ENCODE data around the gene CLCA2.

The CLCA2 gene

GRCh38 chr1:86502721-86503405 lies 78.9 kb downstream of the CLCA2 start:
- DNase-seq = no peak
- Histone ChIP-seq H3K4me1 (no peaks in the 10 kb centered on the region), H3K9me3 (no peaks in the 10 kb centered on the region), H3K27me3 (no peaks in the 10 kb centered on the region), H3K36me3 (no peaks in the 10 kb centered on the region), H3K4me3 (ENCODE audit: low read depth, low read length) (no peak overlapping the region)
- TF ChIP-seq, protein P1, sequence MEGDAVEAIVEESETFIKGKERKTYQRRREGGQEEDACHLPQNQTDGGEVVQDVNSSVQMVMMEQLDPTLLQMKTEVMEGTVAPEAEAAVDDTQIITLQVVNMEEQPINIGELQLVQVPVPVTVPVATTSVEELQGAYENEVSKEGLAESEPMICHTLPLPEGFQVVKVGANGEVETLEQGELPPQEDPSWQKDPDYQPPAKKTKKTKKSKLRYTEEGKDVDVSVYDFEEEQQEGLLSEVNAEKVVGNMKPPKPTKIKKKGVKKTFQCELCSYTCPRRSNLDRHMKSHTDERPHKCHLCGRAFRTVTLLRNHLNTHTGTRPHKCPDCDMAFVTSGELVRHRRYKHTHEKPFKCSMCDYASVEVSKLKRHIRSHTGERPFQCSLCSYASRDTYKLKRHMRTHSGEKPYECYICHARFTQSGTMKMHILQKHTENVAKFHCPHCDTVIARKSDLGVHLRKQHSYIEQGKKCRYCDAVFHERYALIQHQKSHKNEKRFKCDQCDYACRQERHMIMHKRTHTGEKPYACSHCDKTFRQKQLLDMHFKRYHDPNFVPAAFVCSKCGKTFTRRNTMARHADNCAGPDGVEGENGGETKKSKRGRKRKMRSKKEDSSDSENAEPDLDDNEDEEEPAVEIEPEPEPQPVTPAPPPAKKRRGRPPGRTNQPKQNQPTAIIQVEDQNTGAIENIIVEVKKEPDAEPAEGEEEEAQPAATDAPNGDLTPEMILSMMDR (IDR thresholded peaks at IDR 0.05; ENCODE audit: low read depth, low read length) = no peak

DNA sequence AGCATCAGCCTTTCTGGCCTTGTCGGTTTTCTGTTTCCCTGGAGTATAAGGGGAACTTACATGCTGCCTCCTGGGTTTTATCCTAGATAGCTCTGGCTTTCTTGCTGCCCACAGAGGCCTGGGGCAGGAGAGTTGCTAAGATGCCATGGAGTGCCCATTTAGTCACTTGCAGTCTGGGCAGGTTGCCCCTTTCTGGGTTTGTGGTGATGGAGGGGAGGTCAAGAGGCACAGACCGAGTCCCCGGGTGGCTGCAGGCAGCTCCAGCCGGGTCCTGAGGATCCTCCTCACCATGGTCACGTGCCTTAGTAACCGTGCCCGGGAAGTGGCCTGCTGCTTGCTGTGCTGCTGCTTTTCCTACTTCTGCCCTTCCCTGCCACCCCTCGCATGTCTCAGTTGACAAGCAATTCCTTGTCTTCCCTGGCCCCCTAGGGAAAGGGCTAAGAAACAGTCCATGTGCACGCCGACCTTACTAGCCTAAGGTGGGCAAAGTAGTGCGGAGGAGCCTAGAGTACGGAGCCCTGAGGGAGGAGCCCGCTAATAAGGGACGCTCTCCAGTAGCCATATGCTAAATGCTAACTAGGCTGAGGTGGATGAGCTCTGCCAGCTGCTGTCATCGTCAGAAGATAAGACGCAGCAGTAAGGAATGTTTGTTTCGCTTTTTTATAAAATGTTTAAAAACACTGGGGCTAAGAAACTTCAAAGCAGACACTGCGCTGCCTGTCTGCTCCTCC lies 79.6 kb downstream of the CLCA2 start:
- Histone ChIP-seq H3K4me3 (ENCODE audit: low read depth, low read length) (no peak overlapping the region), H3K36me3 (no peaks in the 10 kb centered on the region), H3K27me3 (no peaks in the 10 kb centered on the region), H3K9me3 (no peaks in the 10 kb centered on the region), H3K4me1 (no peaks in the 10 kb centered on the region)
- no peak for DNase-seq
- TF ChIP-seq, protein P1 (IDR thresholded peaks at IDR 0.05; ENCODE audit: low read depth, low read length) = no peak

GRCh38 chr1:86504137-86504479 lies 80.1 kb downstream of the CLCA2 start:
- TF ChIP-seq, protein P1 (IDR thresholded peaks at IDR 0.05; ENCODE audit: low read depth, low read length) = no peak
- H3K27me3 ChIP-seq = no peaks in the 10 kb centered on the region
- no peaks in the 10 kb centered on the region for H3K9me3 ChIP-seq
- no peak overlapping the region for H3K4me3 ChIP-seq (ENCODE audit: low read depth, low read length)
- DNase-seq = no peak
- H3K36me3 ChIP-seq = no peaks in the 10 kb centered on the region
- H3K4me1 ChIP-seq = no peaks in the 10 kb centered on the region

GRCh38 chr1:86504895-86505563 lies 81.1 kb downstream of the CLCA2 start:
- H3K27me3 ChIP-seq = no peaks in the 10 kb centered on the region
- TF ChIP-seq, protein P1 (IDR thresholded peaks at IDR 0.05; ENCODE audit: low read depth, low read length) = no peak

DNA sequence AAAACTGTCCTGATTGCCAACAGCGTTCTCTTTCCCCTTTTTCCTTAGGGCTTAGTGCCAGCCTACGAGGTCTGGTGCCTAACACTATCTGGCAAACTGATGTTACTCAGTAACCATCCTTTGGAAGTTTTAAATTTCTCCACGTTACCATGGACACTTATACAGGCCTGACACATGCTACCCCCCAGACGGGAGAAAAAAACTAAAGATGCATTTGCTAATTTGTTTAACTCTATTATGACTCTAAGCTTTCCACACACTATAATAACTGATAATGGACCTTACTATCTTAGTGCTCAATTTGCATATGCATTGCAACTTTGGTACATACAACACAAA lies 81.6 kb downstream of the CLCA2 start:
- Histone ChIP-seq H3K27me3 (no peaks in the 10 kb centered on the region), H3K4me1 (no peaks in the 10 kb centered on the region), H3K36me3 (no peaks in the 10 kb centered on the region), H3K4me3 (ENCODE audit: low read depth, low read length) (no peak overlapping the region), H3K9me3 (no peaks in the 10 kb centered on the region)
- no peak for DNase-seq
- TF ChIP-seq, protein P1 (IDR thresholded peaks at IDR 0.05; ENCODE audit: low read depth, low read length) = no peak

More at GRCh38 chr1:86504895-86505563, 81.1 kb downstream of the CLCA2 start:
- no peaks in the 10 kb centered on the region for H3K4me1 ChIP-seq
- no peak overlapping the region for H3K4me3 ChIP-seq (ENCODE audit: low read depth, low read length)
- no peak for DNase-seq
- H3K9me3 ChIP-seq = no peaks in the 10 kb centered on the region
- no peaks in the 10 kb centered on the region for H3K36me3 ChIP-seq

All from BE2C (cell line).